GM21737 (cell line): ENCODE measurements around the gene PHLDA1.

Source experiments
- ATAC-seq: cut with Tn5 transposase; IDR thresholded peaks from one replicate; pipeline ENCODE4 v1.9.1; 2021; ENCODE audit warnings: mild to moderate bottlenecking, moderate library complexity; ENCODE audit not compliant: unreplicated experiment

The PHLDA1 gene

DNA sequence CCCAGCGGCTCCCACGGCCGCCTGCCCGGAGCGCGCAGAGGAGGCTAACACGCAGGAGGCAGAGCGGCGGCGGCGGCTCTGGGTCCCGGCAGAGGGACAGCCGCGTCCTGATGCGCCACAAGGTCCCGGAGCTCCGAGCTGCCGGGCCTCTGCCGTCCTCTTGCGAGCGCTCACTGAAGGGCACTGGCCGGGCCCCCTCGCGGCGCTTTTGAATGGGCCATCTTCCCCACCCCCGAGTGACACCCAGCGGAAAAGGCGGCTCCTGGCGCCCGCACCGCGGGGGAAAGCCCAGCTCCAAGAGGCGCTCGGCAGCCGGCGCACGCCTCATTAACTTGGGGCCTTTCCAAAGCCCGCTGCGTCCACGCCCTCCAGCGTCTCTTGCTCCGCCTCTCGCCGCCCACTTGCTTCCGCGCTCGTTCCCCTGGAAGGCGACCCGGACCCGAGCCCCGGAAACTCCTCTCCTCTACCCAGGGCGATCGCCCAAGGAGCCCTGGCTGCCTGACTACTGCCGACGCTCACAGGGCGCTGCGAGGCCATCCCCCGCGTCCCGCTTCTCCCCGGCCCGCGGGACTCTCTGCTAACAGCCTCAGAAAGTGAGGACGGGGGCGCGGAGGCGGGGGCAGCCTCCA, at the start of gene PHLDA1:
TSS of gene PHLDA1 (minus strand) at position 363 of the 629 bp plus-strand sequence.
- ATAC-seq: peak; percentile 89

DNA sequence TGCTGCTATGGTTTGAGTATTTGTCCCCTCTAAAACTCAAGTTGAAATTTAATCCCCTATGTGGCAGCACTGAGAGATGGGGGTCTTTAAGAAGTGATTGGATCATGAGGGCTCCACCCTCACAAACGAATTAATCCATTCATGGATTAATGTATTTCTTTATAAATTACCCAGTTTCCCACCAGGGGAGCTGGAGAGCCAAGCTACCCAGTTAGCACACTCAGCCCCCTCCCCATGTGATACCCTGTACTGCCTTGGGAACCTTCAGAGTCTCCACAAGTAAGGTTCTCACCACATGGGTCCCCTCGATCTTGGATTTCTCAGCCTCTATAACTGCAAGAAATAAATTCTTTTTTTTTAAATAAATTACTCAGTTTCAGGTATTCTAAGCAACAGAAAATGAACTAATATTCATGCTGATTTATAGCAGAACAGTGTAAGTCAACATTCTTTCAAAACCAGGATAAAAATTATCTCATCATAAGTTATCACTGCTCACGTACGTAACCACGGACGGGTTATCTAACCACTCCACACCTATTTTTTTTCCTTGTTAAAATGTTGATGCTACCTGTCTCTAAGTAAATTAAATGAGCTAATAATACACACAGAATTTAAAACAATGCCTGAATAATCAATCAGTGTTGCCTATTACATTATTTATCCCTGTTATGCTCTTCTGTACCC, 49.3 kb upstream of the PHLDA1 start:
- no peak for ATAC-seq

DNA sequence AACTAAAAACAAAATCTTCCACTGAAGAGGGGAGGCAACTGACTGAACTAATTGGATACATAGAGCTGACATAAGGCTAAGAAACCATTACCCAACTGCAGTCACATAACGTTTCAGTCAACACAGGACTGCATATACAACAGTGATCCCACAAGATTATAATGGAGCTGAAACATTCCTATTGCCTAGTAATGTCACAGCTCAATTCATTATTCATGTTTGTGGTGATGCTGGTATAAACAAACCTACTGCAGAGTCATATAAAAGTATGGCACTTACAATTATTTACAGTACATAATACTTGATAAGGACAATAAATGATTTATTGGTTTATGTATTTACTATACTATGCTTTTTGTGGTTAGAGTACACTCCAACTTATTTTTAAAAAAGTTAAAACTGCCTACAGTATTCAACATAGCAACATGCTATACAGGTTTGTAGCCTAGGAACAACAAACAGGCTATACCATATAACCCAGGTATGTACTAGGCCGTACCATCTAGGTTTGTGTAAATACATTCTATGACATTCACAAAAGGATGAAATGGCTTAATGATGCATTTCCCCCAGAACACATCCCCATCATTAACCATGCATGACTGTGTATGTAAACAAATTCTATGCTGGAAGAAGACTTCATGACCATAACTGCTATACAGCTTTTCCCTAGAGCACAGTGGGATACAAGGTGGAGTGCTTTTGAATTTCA, 48.6 kb upstream of the PHLDA1 start:
- no peak for ATAC-seq

DNA sequence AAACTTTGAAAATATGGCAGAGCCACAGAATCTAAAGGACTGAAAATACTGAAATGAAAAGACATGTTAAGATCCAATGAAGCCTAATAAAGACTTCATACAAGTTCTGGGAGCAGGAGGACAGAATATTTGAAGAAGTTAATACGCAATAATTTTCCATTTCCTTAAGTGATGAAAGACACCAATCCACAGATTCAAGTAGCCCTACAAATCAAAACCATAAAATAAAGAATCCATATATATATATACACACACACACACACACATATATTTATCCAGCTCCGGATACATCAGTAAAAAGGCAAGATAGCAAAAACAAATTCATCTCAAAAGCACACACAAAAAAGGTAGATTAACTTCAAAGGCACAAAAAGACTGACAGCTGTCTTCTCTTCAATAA, 47.2 kb upstream of the PHLDA1 start:
- ATAC-seq: no peak

DNA sequence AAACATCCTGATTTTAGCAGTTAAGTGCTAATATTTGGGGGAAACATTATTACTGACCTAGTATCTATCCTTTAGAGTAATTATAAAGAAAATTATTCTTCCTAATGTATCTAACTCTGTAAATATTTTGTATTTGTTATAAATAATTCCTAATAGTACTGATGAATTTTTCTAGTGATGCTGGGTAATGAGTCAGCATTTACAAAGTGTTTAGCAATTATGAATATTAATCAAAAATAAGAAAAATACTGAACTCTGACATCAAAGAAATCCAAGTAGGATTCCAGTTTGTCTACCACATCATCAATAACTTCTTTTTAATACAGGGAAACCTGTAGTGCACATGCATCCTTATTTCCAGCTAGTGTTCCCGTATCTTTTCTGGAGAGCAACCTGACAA, 43.9 kb upstream of the PHLDA1 start:
- no peak for ATAC-seq

DNA sequence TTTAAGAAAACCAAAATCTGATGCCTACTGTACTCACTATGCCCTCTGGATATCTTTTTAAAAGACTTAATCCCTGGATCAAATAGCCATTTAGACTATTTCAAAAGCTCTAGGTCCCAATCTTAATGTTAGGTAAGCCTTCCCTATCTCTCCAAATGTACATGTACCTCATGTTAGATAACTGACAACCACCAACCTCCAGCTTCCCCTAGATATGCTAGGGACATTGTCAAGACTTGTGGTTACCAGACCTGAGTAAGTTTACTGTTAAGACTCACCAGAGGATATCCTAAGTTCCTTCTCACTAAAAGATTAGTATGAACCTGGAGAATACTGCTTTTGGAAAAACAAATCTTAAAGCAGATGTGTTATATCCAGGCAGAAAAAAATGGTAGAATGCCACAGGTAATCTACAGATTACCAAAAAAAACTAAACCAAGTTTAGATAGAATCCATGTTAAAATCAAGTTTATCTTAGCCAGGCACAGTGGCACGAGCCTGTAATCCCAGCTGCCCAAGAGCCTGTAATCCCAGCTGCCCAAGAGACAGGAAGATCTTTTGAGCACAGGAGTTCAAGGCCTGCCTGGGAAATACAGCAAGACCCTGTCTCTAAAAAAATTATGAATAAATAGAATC, 43.2 kb upstream of the PHLDA1 start:
- ATAC-seq: no peak

DNA sequence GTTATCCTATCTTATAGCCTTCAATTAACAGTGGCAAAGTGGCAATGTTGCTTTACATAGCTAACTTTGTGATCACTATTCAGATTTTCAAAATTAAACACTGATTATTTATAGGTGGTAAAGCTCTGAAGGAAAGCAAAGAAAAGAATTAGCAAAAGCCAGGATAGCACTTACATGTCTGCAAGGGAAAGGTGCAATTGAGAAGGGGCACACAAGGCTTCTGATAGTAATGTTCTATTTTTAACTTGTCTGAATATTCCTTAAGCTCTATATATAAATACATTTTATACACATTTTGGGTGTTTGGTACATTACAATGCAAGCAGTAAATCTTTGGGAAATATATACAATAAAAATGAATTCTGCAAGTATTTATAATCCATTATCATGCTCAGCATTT, 42.0 kb upstream of the PHLDA1 start:
- ATAC-seq: no peak

DNA sequence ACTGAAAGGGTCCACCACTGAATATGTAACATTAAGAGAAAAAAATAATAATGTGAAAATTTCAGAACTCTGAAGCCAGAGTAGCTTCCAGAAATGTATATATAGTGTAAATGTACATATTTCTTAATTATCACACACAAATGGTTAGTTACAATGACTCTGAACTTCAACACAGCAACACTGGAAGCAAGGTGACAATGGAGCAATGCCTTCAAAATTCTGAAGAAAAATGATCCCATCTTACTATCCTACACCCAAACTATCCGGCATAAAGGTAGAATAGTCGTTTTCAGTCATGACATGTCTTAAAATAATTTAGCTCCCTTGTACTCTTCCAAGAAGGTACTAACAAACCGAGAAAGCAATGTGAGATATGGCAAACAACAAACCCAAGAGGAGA, 41.0 kb upstream of the PHLDA1 start:
- no peak for ATAC-seq

DNA sequence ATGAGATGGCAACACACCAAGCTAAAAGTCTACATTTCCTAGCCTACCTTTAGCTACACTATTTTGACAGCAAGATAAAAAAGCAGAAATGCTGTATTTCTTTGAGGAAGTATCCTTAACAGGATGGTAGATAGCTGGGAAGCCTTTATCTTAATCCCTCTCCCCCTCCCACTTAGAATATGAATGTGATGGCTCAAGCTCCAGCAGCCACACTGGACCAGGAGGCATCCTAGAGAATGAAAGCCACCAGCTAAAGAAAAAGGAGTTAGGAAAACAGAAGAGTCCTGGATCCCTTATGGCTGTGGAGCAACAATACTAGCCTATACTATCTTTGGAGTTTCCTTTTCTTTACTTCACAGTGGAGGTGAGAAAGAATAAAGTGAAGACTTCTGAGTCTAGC, 37.8 kb upstream of the PHLDA1 start:
- ATAC-seq: no peak

DNA sequence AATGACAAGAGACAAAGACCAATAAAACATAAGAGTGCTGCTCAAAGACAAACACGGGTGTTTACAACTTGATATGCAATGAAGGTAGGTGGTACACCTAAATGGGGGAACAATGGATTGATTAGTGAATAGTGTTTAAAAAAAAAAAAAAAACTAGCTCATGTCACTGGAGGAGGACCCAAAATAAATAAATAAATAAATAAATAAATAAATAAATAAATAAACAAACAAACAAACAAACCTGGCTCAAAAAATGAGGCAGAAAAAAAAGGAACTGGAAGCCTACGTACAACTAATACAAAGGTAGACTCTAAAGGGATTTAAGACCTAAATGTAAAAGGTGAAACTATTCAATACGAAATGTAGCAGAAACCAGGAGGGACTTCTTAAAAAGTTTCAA, 34.3 kb upstream of the PHLDA1 start:
- ATAC-seq: no peak

DNA sequence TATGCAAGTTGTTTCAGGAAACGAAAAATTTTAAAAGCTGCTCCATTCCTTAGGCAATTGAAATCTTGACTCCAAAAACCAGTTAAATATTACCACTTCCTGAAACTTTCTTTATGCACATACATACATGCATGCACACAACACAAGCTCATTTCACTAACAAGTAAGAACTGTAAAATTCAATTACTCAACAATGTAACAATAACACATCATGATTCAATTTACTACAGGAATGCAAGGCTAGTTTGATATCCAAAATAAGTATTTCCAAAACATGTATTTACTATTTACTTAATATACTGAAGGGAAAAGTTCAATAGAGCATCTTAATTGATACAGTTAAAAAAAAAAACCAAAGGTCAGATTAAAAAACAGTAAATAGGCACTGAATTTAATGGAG, 33.3 kb upstream of the PHLDA1 start:
- no peak for ATAC-seq

DNA sequence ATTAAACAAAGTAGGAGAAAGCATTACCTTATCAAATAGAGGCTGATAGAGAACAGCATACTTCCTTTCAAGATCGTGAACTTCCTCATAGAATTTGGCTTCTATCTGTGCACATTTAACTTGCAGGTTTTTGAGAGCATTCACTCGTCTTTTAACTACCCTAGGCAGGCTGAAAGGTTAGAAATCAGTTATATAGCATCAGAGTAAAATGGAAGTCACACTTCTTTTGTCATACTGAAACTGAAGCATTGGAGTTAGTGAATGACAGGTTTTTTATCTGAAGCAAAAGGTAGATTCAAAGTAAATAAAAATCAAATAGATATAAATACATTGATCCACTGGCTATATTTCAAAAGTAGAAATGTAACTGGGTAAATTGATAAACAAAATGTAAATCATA, 28.5 kb upstream of the PHLDA1 start:
- no peak for ATAC-seq

DNA sequence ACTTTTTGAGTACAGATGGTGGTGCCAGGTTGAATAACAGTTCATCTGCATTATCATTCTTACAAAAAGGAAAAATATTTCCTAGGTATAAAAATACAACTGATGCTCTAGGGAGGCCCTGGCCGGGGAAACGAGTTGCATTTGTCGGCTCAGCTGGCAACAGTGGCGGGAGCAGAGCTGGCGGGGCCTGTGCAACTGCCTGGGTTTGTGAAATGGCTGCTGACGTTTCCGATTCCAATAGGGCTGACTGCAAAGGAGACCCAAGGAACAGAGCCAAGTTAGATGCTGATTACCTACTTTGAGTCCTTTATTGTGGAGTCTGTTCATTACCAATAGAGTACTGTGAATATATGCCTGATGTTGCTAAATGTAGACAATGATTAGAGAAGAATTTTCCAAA, 25.8 kb upstream of the PHLDA1 start:
- ATAC-seq: no peak

DNA sequence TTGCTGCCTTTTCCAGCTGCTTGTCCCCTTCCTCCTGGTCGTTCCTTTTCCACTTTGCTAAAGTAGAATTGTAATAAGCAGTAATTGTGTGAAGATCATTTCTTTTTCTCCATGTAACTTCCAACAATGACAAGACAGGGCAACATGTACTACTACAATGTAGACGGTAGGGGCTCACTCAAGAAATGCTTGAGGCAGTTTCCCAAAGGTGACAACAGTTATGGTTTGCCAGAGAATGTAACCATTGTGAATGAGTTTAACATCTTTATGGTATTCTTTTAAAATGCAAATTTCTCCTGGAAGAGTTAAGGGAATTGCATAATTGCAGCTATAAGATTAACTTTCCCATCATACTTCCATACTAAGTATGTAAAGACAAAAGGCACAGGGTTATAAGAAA, 23.8 kb upstream of the PHLDA1 start:
- ATAC-seq: no peak

DNA sequence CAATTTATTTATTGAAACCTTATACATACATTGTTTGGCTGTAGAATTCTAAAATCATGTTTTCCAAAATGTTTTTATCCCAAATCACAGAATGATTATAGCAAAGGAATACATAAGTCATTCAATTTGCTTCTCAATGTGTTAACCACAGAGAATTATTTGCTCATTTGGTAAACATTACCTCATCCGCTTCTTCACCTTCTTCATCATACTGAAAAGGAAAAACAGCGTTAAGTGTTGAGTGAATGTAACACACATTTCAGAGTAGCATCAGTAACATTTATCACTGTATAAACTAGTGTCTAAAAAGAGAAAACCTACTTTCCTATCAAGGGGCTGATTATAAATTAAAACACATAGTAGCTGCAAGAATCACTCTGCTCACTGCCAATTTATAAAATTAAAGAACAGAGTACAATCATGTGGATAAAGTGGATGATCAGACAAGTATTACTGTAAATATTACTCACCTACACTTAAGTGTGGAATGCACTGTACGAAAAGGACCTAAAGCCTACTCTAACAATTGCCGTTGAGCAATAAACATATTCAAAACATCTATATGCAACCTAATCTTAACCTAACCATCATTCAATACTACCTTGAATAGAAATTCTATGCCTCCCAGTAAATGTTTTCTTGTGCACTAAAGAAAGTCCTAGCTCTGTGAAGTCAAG, 18.1 kb upstream of the PHLDA1 start:
- no peak for ATAC-seq

DNA sequence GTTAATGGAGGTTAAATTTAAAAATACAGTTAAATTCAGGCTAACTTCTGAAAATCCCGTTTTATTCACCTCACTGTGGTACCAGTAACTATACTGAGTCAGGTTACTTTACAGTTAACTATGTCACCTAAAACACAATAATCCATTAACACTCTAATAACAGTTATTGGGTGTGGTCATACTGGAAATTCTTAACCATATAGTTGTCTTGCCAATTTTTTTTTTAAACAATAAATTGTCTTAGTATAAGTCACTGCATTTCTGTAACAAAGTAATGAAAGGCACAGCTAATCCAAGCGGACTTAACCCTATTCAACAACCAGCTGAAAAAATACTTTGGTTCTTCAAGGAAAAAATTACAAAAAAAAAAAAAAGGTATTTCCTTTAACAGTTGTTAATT, 16.2 kb upstream of the PHLDA1 start:
- ATAC-seq: no peak

DNA sequence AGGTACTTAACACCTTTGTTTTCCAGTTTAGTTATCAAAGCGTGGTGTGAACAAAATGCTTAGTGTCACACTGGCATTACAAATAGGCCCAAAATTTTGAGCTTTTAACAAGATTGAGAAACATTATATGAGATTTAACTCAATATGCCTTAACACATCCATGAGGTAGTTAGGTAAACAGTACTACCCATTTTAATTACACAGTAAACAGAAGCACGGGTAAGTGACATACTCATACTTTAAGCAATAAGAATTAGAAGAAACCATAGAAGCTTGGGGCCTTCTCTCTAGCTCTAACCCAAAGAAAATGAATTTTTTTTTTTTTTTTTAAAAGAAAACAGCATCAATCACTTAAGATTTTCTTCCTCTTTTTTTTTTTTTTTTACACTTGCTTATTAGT, 15.5 kb upstream of the PHLDA1 start:
- no peak for ATAC-seq

DNA sequence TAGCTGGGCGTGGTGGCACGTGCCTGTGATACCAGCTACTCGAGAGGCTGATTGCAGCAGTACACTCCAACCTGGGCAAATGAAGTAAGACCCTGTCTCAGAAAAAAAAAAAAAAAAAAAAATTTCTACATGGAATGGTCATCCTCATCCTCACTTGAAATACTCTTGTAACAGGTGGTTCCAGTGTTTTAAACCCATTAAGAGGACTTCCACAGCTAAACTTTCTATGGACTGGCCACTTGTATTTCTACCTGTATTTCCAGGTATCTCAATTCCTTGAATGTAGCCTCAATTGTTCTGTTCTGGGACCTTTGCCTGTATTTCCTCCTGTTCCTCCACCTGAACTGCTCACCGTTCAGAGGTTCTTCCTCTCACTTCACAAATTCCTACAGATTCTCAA, 11.8 kb upstream of the PHLDA1 start:
- ATAC-seq: no peak

DNA sequence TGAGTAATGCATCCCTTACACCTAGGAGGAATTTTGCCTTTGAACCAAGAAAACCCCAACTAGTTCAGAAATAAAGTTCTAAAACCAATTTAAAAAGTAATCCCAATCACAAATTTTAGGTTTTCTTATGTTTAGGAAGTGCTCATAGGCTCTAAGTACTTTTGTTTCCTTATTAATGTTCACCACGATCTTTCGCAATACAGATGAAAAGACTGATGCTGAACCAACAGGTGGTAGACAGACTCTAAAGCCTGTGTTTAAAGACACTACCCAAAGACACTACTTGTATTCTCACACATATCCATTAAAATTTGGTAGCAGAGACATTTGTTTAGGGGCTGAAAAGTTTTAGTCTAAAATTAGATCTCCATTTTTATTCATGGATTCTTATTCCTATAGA, 10.6 kb upstream of the PHLDA1 start:
- ATAC-seq: no peak

DNA sequence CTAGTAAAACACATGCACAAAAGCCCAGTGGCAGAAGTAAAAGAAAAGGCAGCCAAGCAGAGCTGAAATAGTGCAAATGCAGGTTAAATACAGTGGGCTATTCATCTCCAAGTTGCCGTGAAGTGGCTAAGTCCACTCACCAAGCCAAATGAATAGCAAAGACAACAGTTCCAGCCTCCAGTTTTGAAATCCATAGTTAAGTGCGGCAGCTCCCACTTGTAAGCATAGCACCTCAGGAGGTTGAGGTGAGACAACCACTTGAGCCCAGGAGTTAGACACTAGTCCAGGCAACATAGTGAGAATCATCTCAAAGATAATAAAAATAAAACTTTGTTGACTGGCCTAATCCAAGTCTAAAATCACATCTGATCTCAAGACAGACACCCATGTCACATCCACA, 9.8 kb upstream of the PHLDA1 start:
- ATAC-seq: no peak

DNA sequence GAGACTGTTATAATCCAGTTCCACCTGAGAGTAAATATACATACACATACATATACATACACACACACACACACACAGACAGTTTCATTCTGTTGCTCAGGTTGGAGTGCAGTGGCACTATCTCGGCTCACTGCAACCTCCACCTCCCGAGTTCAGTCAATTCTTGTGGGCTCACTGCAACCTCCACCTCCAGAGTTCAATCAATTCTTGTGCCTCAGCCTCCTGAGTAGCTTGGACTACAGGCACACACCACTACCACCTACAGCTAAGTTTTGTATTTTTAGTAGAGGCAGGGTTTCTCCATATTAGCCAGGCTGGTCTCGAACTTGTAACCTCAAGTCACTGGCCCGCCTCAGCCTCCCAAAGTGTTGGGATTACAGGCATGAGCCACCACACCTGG, 8.9 kb upstream of the PHLDA1 start:
- ATAC-seq: no peak
